NK-92 (cell line): Measurements from ENCODE around the gene PLD6.

ENCODE experiments used
- DNase-seq: peaks from one replicate; lab custom pipeline; 2025; ENCODE audit not compliant: unreplicated experiment; lab: John Stamatoyannopoulos, UW

Gene PLD6

GRCh38 chr17:17227608-17228520 is 21.7 kb upstream of the PLD6 start:
- DNase-seq = no peak

- DNase-seq = no peak
These were observed 20.5 kb upstream of the PLD6 start for GRCh38 chr17:17226451-17227265.

GRCh38 chr17:17225901-17226300 is 19.8 kb upstream of the PLD6 start:
- DNase-seq = no peak

- no peak for DNase-seq
These were observed 18.0 kb upstream of the PLD6 start for GRCh38 chr17:17224137-17224536.

GRCh38 chr17:17223736-17224135 is 17.6 kb upstream of the PLD6 start:
- no peak for DNase-seq

- DNase-seq = no peak
These were observed 15.2 kb upstream of the PLD6 start for GRCh38 chr17:17221329-17221728.

- no peak for DNase-seq
These were observed 14.4 kb upstream of the PLD6 start for GRCh38 chr17:17220529-17220928.

GRCh38 chr17:17217995-17218394 is 11.9 kb upstream of the PLD6 start:
- no peak for DNase-seq

- DNase-seq = no peak
These were observed 10.6 kb upstream of the PLD6 start for GRCh38 chr17:17216776-17217175.

- DNase-seq = no peak
These were observed 10.1 kb upstream of the PLD6 start for GRCh38 chr17:17216236-17216635.

GRCh38 chr17:17215575-17215974 is 9.4 kb upstream of the PLD6 start:
- DNase-seq = no peak

- no peak for DNase-seq
These were observed 8.7 kb upstream of the PLD6 start for GRCh38 chr17:17214646-17215436.

GRCh38 chr17:17213775-17214174 is 7.6 kb upstream of the PLD6 start:
- DNase-seq = no peak

GRCh38 chr17:17207998-17208397 is 1.9 kb upstream of the PLD6 start:
- no peak for DNase-seq

GRCh38 chr17:17206913-17207335 is 791 bp upstream of the PLD6 start:
- DNase-seq = no peak

GRCh38 chr17:17205368-17206123 is 587 bp downstream of the PLD6 start:
- DNase-seq = no peak

- DNase-seq = no peak
These were observed 1.4 kb downstream of the PLD6 start for GRCh38 chr17:17204635-17205231.

- DNase-seq = no peak
These were observed 2.0 kb downstream of the PLD6 start for GRCh38 chr17:17204041-17204591.

- DNase-seq = no peak
These were observed 2.9 kb downstream of the PLD6 start for GRCh38 chr17:17203173-17203730.
